Brain pericyte (primary cell): ENCODE measurements around the gene PSME3.

Source experiments
- DNase-seq: peaks from one replicate; pipeline ENCODE4 v3.0.0-alpha.2; 2012; ENCODE audit warnings: low read depth, low spot score

Gene PSME3

GRCh38 chr17:42817866-42818265 lies 15.3 kb upstream of the PSME3 start:
- DNase-seq, result no peak

- no peak for DNase-seq
Measured at GRCh38 chr17:42818379-42818778, 14.8 kb upstream of the PSME3 start.

GRCh38 chr17:42819939-42820535 lies 13.2 kb upstream of the PSME3 start:
- DNase-seq, result no peak

GRCh38 chr17:42821176-42821575 lies 12.0 kb upstream of the PSME3 start:
- no peak for DNase-seq

- DNase-seq, result no peak
Measured at GRCh38 chr17:42827472-42827871, 5.7 kb upstream of the PSME3 start.

GRCh38 chr17:42830971-42831370 lies 2.2 kb upstream of the PSME3 start:
- DNase-seq, result no peak

- DNase-seq, result no peak
Measured at GRCh38 chr17:42832213-42832933, 824 bp upstream of the PSME3 start.

- no peak for DNase-seq
Measured at GRCh38 chr17:42833767-42834422, 698 bp downstream of the PSME3 start.

- no peak for DNase-seq
Measured at GRCh38 chr17:42835732-42836131, 2.5 kb downstream of the PSME3 start.

GRCh38 chr17:42841975-42842685 lies 8.9 kb downstream of the PSME3 start:
- no peak for DNase-seq

- DNase-seq, result no peak
Measured at GRCh38 chr17:42843358-42843934, 10.2 kb downstream of the PSME3 start.

- no peak for DNase-seq
Measured at GRCh38 chr17:42844271-42844670, 11.1 kb downstream of the PSME3 start, which contains the start of gene AOC2. Gene AOC2 (plus strand): TSS chr17:42844580. CDS start chr17:42844627, 47 bp downstream.

- no peak for DNase-seq
Measured at GRCh38 chr17:42844761-42845555, 11.8 kb downstream of the PSME3 start.

- DNase-seq, result no peak
Measured at GRCh38 chr17:42845556-42845917, 12.3 kb downstream of the PSME3 start.

GRCh38 chr17:42845918-42846593 lies 12.9 kb downstream of the PSME3 start:
- DNase-seq, result no peak

- no peak for DNase-seq
Measured at GRCh38 chr17:42846594-42847280, 13.5 kb downstream of the PSME3 start.

- no peak for DNase-seq
Measured at GRCh38 chr17:42848093-42848492, 14.9 kb downstream of the PSME3 start.

GRCh38 chr17:42849031-42849430 lies 15.8 kb downstream of the PSME3 start:
- no peak for DNase-seq

- DNase-seq, result no peak
Measured at GRCh38 chr17:42849451-42850181, 16.4 kb downstream of the PSME3 start.
